Mucosa of stomach (tissue), 1 donor: ENCODE data around the gene HPCAL1.

Source experiments
- H3K27me3 ChIP-seq: one replicate; pipeline ENCODE4 v1.7.0; 2013; ENCODE audit warnings: mild to moderate bottlenecking, low read length; ENCODE audit not compliant: control insufficient read depth, insufficient read depth
- H3K36me3 ChIP-seq: one replicate; pipeline ENCODE4 v1.7.0; 2013; ENCODE audit warnings: low read length; ENCODE audit not compliant: control insufficient read depth, insufficient read depth
- H3K4me1 ChIP-seq: one replicate; pipeline ENCODE4 v1.7.0; 2013; ENCODE audit warnings: mild to moderate bottlenecking, low read length; ENCODE audit not compliant: control insufficient read depth, insufficient read depth
- H3K4me3 ChIP-seq: one replicate; pipeline ENCODE4 v1.7.0; 2013; ENCODE audit warnings: low read length
- H3K9ac ChIP-seq: one replicate; pipeline ENCODE4 v1.7.0; 2013; ENCODE audit warnings: mild to moderate bottlenecking, low read length, moderate library complexity
- H3K9me3 ChIP-seq: one replicate; pipeline ENCODE4 v1.7.0; 2013; ENCODE audit warnings: mild to moderate bottlenecking, low read length, moderate library complexity; ENCODE audit not compliant: control insufficient read depth
- donor health status: Pancreatic carcinoma.

Gene HPCAL1

DNA sequence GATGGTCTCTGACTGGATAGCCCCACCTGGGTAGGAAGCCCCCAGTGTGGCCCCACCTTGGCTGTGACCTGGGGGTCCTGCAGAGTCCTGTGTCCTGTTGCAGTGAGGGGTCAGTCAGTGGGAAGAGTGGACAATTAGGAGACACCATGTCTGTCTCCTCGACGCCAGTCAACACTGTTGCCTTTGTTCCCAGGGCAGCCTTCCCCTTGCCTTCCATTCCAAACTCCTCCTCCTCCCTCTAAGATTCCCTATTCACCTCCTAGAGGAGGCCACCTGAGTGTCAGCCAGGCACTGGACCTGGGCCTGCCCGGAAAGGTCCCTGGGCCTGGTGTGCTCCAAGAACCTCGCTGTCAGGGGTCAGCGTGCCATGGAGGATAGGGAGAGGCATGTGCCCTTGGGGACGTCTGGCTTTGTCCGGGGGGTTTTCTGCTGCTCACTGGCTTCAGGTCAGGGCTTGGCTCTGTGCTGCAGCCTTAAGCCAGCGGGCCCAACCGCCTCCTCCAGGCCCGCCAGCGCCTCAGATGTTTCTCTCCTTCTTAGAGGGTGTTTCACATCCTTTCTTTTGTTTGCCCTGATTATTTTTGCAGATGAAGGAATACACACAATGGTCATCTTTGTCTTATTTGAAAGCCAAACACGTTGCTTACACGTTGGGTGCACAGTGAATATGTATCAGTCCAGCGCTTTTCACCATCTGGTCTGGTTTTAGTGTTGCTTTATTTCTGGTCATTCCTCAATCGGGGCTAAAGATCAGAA is 68.9 kb downstream of the HPCAL1 start:
- Histone ChIP-seq H3K4me1 (peaks cover 59% of the 10 kb centered on the region), H3K9me3 (no peaks in the 10 kb centered on the region), H3K9ac (no peak overlapping the region), H3K4me3 (no peak overlapping the region), H3K36me3 (no peaks in the 10 kb centered on the region), H3K27me3 (no peaks in the 10 kb centered on the region)

DNA sequence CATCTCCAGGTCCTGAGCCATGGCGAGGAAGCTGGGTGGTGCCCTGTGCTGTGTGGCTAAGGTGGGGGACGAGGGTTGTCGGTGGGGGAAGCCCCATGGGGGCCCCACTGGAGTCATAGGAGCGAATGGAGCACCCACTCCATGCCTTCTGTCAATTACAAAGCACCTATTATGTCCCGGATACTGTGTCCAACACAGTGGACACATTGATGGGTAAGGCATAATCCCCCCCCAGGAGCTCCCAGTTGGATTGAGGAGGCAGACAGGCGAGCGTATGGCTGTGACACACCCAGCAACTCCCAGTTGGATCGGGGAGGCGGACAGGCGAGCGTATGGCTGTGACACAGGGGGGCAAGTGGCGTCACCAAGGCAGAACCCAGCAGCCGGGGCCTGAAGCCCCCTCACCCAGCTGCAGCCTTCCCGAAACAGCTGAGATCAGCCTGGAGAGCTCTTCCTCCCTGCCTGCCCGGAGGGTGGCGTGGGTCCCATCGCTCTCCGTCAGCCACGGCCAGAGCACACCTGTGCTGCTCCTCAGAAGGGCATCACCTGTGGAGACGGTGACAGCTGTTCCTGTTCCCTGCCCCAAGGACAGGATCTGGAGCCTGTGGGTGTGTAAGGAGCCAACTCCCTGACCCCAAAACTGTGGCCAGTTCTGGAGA is 69.6 kb downstream of the HPCAL1 start:
- Histone ChIP-seq H3K9ac (no peak overlapping the region), H3K4me1 (peaks cover 56% of the 10 kb centered on the region)

DNA sequence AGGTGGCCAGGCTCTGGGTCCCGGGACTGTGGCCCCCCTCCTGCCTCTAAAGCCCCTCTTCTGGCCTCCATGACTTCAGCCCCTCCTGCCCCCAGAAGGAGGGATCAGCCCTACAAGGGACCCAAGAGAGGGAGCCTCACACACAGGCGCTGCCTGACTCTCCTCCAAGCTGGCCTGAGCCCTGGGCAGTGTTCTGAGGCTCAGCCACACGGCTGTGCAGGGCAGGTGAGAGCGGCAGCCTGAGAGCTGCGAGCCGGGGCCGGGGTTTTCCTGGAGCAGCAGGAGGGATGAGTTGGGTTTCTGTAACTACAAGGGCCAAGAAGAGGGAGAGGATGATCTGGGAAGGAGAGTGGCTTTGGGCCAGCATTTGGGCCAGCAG is 70.1 kb downstream of the HPCAL1 start:
- no peaks in the 10 kb centered on the region for H3K36me3 ChIP-seq
- no peaks in the 10 kb centered on the region for H3K9me3 ChIP-seq
- no peak overlapping the region for H3K9ac ChIP-seq
- H3K27me3 ChIP-seq = no peaks in the 10 kb centered on the region
- H3K4me3 ChIP-seq = no peak overlapping the region
- peaks cover 56% of the 10 kb centered on the region for H3K4me1 ChIP-seq

More for the DNA sequence above, 69.6 kb downstream of the HPCAL1 start:
- Histone ChIP-seq H3K9me3 (no peaks in the 10 kb centered on the region), H3K36me3 (no peaks in the 10 kb centered on the region), H3K27me3 (no peaks in the 10 kb centered on the region), H3K4me3 (no peak overlapping the region)

DNA sequence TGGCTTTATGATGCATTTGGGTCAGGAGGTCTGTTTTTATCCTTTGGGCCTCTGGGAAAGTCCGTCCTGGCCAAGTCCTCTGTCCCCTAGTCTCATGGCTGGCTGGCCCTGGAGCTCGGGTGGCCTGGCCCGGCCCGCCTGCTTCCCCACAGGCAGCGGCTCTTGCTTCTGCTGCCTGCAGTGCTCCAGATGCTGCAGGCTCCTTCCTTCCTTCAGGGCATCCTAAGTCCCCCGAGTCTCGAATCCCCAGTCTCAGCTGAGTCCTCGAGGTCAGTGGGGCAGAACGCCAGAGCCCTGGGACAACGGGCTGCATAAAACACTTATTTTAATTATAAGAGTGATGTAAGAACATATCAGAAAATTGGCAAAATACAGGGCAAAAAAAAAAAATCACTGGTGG is 71.2 kb downstream of the HPCAL1 start:
- Histone ChIP-seq H3K9me3 (no peaks in the 10 kb centered on the region), H3K9ac (no peak overlapping the region), H3K36me3 (no peaks in the 10 kb centered on the region), H3K4me3 (no peak overlapping the region), H3K4me1 (peaks cover 55% of the 10 kb centered on the region), H3K27me3 (no peaks in the 10 kb centered on the region)

DNA sequence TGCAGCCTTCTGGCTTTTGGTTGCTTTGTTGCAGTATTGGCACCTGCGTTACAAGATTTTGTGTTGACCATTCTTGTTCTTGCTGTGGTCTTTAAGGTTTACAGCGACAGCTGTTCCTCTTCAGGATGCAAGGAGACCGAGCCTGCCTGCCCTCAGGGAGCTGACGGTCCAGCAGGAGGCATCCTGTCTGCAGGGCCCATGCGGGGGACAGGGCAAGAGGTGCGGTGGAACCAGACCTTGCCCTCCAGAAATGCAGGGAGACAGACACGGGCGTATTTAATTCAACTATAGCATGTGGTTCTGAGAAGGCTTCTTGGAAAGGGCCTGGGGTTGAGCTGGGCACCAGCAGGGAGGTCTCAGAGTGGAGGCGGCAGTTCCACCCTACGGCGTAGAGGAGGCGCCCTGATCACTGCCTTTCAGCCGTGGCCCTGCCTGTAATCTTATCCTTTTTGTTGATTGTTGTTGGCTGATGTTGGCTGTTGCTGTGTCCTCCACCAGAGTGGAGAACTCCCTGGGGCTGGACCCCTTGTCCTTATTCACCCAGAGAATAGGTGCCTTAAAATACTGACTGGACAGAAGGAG is 71.7 kb downstream of the HPCAL1 start:
- Histone ChIP-seq H3K9me3 (no peaks in the 10 kb centered on the region), H3K4me3 (no peak overlapping the region), H3K9ac (no peak overlapping the region), H3K4me1 (peaks cover 56% of the 10 kb centered on the region), H3K36me3 (no peaks in the 10 kb centered on the region), H3K27me3 (no peaks in the 10 kb centered on the region)

DNA sequence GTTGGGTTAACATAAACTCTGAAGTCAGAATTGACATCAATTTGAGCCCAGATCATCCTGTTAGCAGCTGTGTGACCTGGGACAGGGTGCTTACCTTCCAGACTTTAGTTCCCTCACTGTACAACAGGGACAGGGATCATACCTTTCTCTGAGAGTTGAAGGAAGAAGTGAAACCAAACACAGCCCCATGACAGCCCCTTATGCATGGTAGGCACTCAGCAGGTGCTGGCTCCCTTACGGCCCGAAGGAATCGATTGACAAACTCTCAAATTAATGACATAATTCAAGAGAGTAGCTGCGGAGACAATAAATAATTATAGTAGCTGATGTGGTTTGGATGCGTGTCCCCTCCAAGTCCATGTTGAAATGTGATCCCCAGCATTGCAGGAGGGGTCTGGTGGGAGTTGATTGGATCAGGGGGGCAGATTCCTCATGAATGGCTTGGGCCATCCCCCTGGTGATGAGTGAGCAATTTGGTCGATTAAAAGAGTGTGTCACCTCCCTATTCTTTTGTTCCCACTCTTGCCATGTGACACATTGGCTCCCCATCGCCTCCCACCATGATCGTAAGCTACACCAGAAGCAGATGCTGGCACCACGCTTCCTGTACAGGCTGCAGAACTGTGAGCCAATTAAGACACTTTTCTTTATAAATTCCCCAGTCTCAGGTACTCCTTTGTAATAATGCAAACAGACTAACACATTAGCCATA is 73.0 kb downstream of the HPCAL1 start:
- H3K4me1 ChIP-seq = peaks cover 60% of the 10 kb centered on the region
- H3K36me3 ChIP-seq = no peaks in the 10 kb centered on the region
- no peaks in the 10 kb centered on the region for H3K27me3 ChIP-seq

DNA sequence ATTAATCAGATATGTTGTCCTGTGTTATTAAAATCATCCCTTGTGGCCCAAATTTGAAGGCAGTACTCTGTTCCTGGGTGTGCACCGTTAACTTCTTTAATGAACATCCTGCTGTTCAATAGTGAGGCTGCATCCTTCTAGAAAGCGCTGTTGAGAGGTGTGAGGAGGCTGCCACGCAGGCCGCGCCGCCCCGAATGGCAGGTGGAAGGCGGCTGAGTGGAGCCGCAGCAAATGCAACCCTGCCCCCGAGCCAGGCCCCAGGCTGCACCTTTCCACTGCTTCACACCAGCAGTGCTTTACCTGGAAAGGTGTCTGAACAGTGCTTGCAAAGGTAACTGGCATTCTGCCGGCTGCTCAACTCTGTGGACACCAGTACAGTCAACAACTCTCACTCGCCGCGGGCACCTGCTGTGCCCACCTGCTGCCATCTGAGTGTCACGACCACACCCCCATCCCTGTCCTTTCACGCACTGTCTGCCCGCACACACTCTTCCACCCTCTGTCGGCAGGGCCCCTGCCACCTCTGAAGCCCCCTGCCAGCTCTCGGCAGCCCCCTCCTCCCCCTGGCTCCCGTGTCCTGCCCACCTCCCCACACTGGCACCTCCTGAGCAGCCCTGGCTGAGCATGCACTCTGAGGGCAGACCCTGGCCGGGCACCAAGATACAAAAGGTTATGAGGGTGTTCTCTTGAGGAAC is 74.5 kb downstream of the HPCAL1 start:
- H3K9ac ChIP-seq = no peak overlapping the region
- no peak overlapping the region for H3K4me3 ChIP-seq
- H3K27me3 ChIP-seq = no peaks in the 10 kb centered on the region
- no peaks in the 10 kb centered on the region for H3K36me3 ChIP-seq
- H3K9me3 ChIP-seq = no peaks in the 10 kb centered on the region
- peaks cover 60% of the 10 kb centered on the region for H3K4me1 ChIP-seq

More for the DNA sequence above, 73.0 kb downstream of the HPCAL1 start:
- no peaks in the 10 kb centered on the region for H3K9me3 ChIP-seq
- H3K4me3 ChIP-seq = no peak overlapping the region
- H3K9ac ChIP-seq = no peak overlapping the region

DNA sequence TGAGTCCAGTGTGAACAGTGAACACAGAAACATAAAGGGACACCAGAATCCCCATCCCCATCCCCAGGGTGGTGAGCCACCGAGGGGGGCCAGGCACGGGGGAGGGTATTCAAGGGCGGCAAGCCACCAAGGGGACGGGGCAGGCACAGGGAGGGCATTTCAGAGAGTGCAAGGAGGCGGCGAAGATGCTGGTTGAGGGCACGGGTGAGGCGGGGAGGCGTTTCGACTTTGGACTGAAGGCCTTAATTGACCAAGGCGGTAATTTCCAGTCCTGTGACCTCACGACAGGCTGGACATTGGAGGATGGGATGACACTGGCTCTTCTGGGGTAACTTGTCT is 75.0 kb downstream of the HPCAL1 start:
- Histone ChIP-seq H3K36me3 (no peaks in the 10 kb centered on the region), H3K9ac (no peak overlapping the region), H3K27me3 (no peaks in the 10 kb centered on the region), H3K4me3 (no peak overlapping the region), H3K9me3 (no peaks in the 10 kb centered on the region), H3K4me1 (peaks cover 63% of the 10 kb centered on the region)

DNA sequence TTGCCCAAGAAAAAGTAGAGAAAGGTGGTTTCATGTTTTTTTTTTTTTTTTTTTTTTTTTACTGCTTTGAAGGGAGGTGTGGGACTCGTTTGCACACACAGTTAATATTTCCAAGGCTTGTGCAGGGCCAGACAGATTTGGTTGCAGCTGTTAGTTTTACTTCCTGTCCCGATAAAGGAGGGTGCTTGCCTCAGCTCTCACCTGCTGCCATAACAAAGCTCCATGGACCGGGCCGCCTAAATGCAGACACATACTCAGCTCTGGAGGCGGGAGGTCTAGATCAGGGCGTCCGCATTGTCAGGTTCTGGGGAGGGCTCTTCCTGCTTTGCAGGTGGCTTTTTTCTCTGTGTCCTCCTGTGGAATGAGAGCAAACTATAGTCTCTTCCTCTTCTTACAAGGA is 75.5 kb downstream of the HPCAL1 start:
- no peaks in the 10 kb centered on the region for H3K9me3 ChIP-seq
- no peak overlapping the region for H3K9ac ChIP-seq
- no peaks in the 10 kb centered on the region for H3K27me3 ChIP-seq
- H3K4me3 ChIP-seq = no peak overlapping the region
- peaks cover 68% of the 10 kb centered on the region for H3K4me1 ChIP-seq
- H3K36me3 ChIP-seq = no peaks in the 10 kb centered on the region

DNA sequence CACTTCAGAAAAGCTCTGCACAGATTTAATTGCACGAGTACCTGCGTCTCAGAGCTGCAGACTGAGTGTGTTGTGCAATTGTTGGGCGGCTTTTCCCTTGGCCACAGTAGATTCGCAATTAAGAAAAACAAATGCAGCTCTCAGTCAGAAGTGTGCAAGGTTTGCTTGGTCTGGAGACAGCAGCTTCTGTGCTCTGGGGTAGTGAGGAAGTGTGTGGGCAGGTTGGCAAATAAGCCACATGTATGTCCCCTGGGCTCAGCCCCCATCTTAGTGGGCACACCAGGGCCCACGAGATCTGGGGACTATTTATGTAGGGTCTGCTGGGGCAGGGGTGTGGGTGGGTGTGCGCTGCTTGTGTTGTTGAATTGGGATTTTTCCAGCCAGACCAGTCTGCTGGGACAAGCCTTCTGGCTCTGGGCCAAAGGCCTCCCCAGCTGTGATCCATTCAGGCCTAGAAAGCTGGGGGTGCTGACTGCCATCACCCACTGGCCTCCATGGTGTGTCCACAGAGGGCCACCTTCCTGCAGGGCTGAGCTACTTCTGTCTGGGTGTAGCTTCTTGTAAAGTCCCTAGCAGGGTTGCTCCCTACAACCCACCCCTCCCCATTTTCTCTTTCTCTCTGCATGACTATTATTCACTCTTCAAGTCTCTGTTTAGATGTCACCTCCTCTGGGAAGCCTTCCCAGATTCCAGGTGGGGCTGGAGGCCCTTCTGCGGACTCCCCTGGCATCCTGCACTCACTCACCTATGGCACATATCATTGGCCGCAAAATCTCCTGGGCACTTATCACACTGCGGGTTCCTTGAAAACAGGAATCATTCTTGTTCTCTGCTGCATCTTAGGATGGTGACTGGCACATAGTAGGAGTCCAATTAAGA is 77.6 kb downstream of the HPCAL1 start:
- H3K4me1 ChIP-seq = peaks cover 81% of the 10 kb centered on the region
- H3K9ac ChIP-seq = no peak overlapping the region
- H3K4me3 ChIP-seq = no peak overlapping the region
- no peaks in the 10 kb centered on the region for H3K9me3 ChIP-seq
- no peaks in the 10 kb centered on the region for H3K27me3 ChIP-seq
- no peaks in the 10 kb centered on the region for H3K36me3 ChIP-seq

DNA sequence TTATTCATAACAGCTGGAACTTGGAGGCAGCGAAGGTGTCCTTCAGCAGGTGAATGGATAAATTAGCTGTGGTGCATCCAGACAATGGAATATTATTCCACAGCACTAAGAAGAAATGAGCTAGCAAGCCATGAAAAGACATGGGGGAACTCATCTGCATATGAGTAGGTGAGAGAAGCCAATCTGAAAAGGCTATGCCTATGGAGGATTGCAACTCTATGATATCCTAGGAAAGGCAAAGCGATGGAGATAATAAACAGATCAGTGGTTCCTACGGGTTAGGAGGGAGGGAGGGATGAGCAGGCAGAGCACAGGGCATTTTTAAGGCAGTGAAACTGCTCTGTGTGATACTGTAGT is 79.3 kb downstream of the HPCAL1 start:
- H3K9ac ChIP-seq = no peak overlapping the region
- peaks cover 97% of the 10 kb centered on the region for H3K4me1 ChIP-seq
- H3K27me3 ChIP-seq = no peaks in the 10 kb centered on the region
- H3K36me3 ChIP-seq = no peaks in the 10 kb centered on the region
- no peak overlapping the region for H3K4me3 ChIP-seq
- H3K9me3 ChIP-seq = no peaks in the 10 kb centered on the region
